Astrocyte (in vitro differentiated cells and primary cell): ENCODE results near the gene DLX3.

Experiments used
- CTCF ChIP-seq: IDR thresholded peaks from 2 replicates; pipeline ENCODE4 v1.5.1; 2011; ENCODE audit warnings: low read depth, mild to moderate bottlenecking, inconsistent platforms, low read length, moderate library complexity; ENCODE audit not compliant: insufficient read depth
- EZH2 ChIP-seq: IDR thresholded peaks from 2 replicates; pipeline ENCODE4 v1.6.1; 2012; ENCODE audit warnings: mild to moderate bottlenecking, low read length, inconsistent platforms; ENCODE audit not compliant: insufficient read depth

- TF ChIP-seq CTCF (no peak), EZH2 (no peak)
Observed at GRCh38 chr17:49964303-49964768, 30.7 kb downstream of the DLX3 start.
